HEK293 (cell line): ENCODE results near the gene TXNDC8.

Experiments
- SP2 ChIP-seq: fragments of 450-650 bp; formaldehyde crosslinking; IDR thresholded peaks from 2 replicates; pipeline ENCODE4 v1.5.1; 2016; ENCODE audit warnings: missing biosample characterization, missing genetic modification characterization
- TRIM28 ChIP-seq: IDR thresholded peaks from 2 replicates; pipeline ENCODE4 v1.6.1; 2011; ENCODE audit warnings: low read length, control low read depth, borderline replicate concordance
- ZBTB21 ChIP-seq: fragments of 450-650 bp; formaldehyde crosslinking; IDR thresholded peaks from 2 replicates; pipeline ENCODE4 v1.5.1; 2017; ENCODE audit warnings: missing biosample characterization, missing genetic modification characterization
- TF ChIP-seq, protein P1 (sequence below): fragments of 450-650 bp; formaldehyde crosslinking; IDR thresholded peaks from 2 replicates; pipeline ENCODE4 v1.5.1; 2016; ENCODE audit warnings: missing biosample characterization, missing genetic modification characterization
- TF ChIP-seq, protein P2 (sequence below): fragments of 450-650 bp; formaldehyde crosslinking; IDR thresholded peaks from 2 replicates; pipeline ENCODE4 v1.5.1; 2017; ENCODE audit warnings: missing biosample characterization, missing genetic modification characterization
- TF ChIP-seq, protein P3 (sequence below): fragments of 450-650 bp; formaldehyde crosslinking; IDR thresholded peaks from 2 replicates; pipeline ENCODE4 v1.5.1; 2016; ENCODE audit warnings: missing biosample characterization, missing genetic modification characterization

DNA sequence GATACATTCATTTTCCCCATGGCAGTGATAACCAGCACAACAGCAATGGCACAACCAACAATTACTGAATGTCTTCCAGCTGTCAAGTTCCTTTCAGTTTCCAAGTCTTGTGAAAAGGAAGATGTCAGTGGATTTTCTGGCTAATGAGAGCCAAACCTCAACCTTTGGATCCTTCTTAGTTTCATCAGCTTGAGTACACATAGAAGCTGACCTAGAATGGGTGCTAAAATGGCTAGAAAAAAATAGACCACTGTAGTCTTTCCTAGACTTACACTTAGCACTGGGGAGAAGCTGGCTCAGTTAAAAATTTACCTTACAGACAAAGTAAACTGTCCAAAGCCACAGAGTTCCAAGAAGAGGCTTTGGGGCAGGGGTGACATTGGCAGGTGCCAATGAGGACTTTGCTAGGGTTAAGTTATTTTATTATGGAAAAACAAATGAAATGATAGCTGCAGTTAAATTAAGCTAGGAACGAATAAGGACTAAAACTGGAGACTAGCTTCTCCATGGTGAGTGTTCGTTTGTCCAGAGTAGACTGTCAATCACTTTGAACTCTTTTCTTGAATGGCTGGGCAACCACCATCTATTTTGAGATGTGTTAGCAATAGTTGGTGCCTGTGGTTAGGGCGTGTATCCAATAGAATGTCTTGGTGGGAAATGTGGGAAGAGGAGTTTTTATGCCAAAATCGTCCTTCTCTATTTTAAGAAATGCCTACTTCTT is 55.5 kb downstream of the TXNDC8 start:
- TF ChIP-seq, protein P1, sequence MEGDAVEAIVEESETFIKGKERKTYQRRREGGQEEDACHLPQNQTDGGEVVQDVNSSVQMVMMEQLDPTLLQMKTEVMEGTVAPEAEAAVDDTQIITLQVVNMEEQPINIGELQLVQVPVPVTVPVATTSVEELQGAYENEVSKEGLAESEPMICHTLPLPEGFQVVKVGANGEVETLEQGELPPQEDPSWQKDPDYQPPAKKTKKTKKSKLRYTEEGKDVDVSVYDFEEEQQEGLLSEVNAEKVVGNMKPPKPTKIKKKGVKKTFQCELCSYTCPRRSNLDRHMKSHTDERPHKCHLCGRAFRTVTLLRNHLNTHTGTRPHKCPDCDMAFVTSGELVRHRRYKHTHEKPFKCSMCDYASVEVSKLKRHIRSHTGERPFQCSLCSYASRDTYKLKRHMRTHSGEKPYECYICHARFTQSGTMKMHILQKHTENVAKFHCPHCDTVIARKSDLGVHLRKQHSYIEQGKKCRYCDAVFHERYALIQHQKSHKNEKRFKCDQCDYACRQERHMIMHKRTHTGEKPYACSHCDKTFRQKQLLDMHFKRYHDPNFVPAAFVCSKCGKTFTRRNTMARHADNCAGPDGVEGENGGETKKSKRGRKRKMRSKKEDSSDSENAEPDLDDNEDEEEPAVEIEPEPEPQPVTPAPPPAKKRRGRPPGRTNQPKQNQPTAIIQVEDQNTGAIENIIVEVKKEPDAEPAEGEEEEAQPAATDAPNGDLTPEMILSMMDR (tag by site-specific recombination) = no peak
- TF ChIP-seq, protein P2, sequence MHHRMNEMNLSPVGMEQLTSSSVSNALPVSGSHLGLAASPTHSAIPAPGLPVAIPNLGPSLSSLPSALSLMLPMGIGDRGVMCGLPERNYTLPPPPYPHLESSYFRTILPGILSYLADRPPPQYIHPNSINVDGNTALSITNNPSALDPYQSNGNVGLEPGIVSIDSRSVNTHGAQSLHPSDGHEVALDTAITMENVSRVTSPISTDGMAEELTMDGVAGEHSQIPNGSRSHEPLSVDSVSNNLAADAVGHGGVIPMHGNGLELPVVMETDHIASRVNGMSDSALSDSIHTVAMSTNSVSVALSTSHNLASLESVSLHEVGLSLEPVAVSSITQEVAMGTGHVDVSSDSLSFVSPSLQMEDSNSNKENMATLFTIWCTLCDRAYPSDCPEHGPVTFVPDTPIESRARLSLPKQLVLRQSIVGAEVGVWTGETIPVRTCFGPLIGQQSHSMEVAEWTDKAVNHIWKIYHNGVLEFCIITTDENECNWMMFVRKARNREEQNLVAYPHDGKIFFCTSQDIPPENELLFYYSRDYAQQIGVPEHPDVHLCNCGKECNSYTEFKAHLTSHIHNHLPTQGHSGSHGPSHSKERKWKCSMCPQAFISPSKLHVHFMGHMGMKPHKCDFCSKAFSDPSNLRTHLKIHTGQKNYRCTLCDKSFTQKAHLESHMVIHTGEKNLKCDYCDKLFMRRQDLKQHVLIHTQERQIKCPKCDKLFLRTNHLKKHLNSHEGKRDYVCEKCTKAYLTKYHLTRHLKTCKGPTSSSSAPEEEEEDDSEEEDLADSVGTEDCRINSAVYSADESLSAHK (tag by site-specific recombination) = no peak
- TF ChIP-seq ZBTB21 (tag by site-specific recombination) (no peak), SP2 (tag by site-specific recombination) (no peak), TRIM28 (no peak)
- TF ChIP-seq, protein P3, sequence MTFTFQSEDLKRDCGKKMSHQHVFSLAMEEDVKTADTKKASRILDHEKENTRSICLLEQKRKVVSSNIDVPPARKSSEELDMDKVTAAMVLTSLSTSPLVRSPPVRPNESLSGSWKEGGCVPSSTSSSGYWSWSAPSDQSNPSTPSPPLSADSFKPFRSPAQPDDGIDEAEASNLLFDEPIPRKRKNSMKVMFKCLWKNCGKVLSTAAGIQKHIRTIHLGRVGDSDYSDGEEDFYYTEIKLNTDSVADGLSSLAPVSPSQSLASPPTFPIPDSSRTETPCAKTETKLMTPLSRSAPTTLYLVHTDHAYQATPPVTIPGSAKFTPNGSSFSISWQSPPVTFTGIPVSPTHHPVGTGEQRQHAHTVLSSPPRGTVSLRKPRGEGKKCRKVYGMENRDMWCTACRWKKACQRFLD (tag by site-specific recombination) = no peak
